Measurements from ENCODE around the gene OGG1. TPM values are rescaled to one million over a fixed set of nuclear protein-coding genes. Genes with fewer than 3 reads are reported as not detected.

Gene OGG1
- 10 to 100 TPM; 42.3 to 47.9 TPM for total RNA-seq

DNA sequence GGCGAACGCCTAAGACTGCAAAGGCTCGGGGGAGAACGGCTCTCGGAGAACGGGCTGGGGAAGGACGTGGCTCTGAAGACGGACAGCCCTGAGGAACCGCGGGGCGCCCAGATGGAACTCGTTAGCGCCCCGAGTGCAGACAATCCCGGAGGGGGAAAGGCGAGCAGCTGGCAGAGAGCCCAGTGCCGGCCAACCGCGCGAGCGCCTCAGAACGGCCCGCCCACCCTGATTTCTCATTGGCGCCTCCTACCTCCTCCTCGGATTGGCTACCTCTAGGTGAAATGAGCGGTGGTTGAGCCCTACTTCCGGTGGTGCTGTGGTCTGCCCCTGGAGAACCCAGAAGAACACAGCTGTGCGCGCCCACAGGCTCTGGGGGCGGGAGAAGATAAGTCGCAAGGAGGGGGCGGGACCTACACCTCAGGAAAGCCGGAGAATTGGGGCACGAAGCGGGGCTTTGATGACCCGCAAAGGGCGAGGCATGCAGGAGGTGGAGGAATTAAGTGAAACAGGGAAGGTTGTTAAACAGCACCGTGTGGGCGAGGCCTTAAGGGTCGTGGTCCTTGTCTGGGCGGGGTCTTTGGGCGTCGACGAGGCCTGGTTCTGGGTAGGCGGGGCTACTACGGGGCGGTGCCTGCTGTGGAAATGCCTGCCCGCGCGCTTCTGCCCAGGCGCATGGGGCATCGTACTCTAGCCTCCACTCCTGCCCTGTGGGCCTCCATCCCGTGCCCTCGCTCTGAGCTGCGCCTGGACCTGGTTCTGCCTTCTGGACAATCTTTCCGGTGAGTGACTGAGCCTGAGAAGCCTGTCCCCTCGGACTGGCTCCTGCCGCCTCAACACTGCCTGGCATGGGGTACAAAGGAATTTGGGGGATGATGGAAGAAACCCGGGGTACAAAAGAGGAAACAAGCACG is at the start of gene OGG1:
OGG1 (plus strand) TSS at position 308 of the 911 bp plus-strand sequence; CDS start at position 643, 335 bp downstream.
- Mint-ChIP-seq H3K36me3 (ENCODE audit: low read depth) (peaks cover 59% of the 10 kb centered on the region), H3K27ac (peak within 1 kb of the TSS; percentile 96), H3K9me3 (no peaks in the 10 kb centered on the region), H3K4me3 (peak within 1 kb of the TSS; percentile 94), H3K27me3 (no peaks in the 10 kb centered on the region), H3K4me1 (peaks cover 44% of the 10 kb centered on the region)
- peak; percentile 98 for DNase-seq
- CTCF ChIA-PET = interaction anchor here (0.8 to 11.1 kb wide), 3 partner anchors 13 to 43 kb away, joined by 3 to 93 read pairs (median 4); partner anchors contain the start of genes ARPC4, BRPF1 and TADA3
- POLR2A ChIA-PET = interaction anchor here (0.9 kb wide), 1 partner anchor 59 kb away, joined by 3 read pairs; no protein-coding TSS in a partner anchor

GRCh38 chr3:9700536-9700935 is 49.2 kb upstream of the OGG1 start:
- CTCF ChIA-PET = interaction anchor here (1.1 to 3.1 kb wide), 2 partner anchors 8 to 15 kb away, joined by 3 to 8 read pairs; no protein-coding TSS in a partner anchor
- DNase-seq = no peak
- no peak overlapping the region for H3K4me3 Mint-ChIP-seq
- peaks cover 9% of the 10 kb centered on the region for H3K4me1 Mint-ChIP-seq
- no peaks in the 10 kb centered on the region for H3K9me3 Mint-ChIP-seq
- peaks cover 24% of the 10 kb centered on the region for H3K27me3 Mint-ChIP-seq
- peaks cover 30% of the 10 kb centered on the region for H3K36me3 Mint-ChIP-seq (ENCODE audit: low read depth)
- POLR2A ChIA-PET = no interaction called here
- H3K27ac Mint-ChIP-seq = no peak overlapping the region

- Mint-ChIP-seq H3K27me3 (peaks cover 29% of the 10 kb centered on the region), H3K36me3 (ENCODE audit: low read depth) (peaks cover 30% of the 10 kb centered on the region), H3K9me3 (no peaks in the 10 kb centered on the region), H3K4me3 (no peak overlapping the region), H3K27ac (no peak overlapping the region), H3K4me1 (peaks cover 9% of the 10 kb centered on the region)
- no peak for DNase-seq
- CTCF ChIA-PET = interaction anchor here (0.6 to 3.1 kb wide), 2 partner anchors 9 to 143 kb away, joined by 5 to 8 read pairs; no protein-coding TSS in a partner anchor
- POLR2A ChIA-PET = no interaction called here
Observed at GRCh38 chr3:9701006-9701405, 48.7 kb upstream of the OGG1 start.

- CTCF ChIA-PET = interaction anchor here (1.2 to 3.1 kb wide), 2 partner anchors 10 to 25 kb away, joined by 4 to 8 read pairs; no protein-coding TSS in a partner anchor
- DNase-seq = no peak
- POLR2A ChIA-PET = no interaction called here
- Mint-ChIP-seq H3K27ac (no peak overlapping the region), H3K4me3 (no peak overlapping the region), H3K36me3 (ENCODE audit: low read depth) (peaks cover 30% of the 10 kb centered on the region), H3K27me3 (peaks cover 36% of the 10 kb centered on the region), H3K9me3 (no peaks in the 10 kb centered on the region), H3K4me1 (peaks cover 9% of the 10 kb centered on the region)
Observed at GRCh38 chr3:9701711-9702110, 48.0 kb upstream of the OGG1 start.

DNA sequence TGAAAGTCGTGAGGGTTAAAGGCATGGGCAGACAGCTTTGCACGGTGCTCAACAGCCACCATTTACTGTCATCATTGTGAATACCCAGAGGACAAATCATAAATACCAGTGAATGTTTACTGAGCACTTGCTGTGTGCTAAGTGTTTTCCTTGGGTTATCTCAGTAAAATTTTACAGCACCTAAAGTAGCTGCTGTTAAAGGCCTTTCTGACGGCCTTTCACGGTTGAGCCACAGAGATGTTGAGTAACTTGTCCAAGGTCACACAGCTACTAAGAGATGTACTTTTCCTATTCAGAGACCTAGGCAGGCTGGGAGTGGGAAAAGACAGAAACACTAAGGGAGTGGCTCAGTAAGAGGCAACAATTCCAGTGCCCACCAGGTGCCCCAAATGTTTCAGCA is 46.5 kb upstream of the OGG1 start:
- Mint-ChIP-seq H3K4me3 (no peak overlapping the region), H3K9me3 (no peaks in the 10 kb centered on the region), H3K36me3 (ENCODE audit: low read depth) (peaks cover 26% of the 10 kb centered on the region), H3K27me3 (peaks cover 40% of the 10 kb centered on the region), H3K27ac (peak overlapping the region; percentile 50), H3K4me1 (peaks cover 9% of the 10 kb centered on the region)
- ChIA-PET POLR2A (no interaction called here), CTCF (interaction anchor here (1.0 to 3.1 kb wide), 3 partner anchors 11 to 30 kb away, joined by 3 to 8 read pairs (median 4); no protein-coding TSS in a partner anchor)
- DNase-seq = no peak

DNA sequence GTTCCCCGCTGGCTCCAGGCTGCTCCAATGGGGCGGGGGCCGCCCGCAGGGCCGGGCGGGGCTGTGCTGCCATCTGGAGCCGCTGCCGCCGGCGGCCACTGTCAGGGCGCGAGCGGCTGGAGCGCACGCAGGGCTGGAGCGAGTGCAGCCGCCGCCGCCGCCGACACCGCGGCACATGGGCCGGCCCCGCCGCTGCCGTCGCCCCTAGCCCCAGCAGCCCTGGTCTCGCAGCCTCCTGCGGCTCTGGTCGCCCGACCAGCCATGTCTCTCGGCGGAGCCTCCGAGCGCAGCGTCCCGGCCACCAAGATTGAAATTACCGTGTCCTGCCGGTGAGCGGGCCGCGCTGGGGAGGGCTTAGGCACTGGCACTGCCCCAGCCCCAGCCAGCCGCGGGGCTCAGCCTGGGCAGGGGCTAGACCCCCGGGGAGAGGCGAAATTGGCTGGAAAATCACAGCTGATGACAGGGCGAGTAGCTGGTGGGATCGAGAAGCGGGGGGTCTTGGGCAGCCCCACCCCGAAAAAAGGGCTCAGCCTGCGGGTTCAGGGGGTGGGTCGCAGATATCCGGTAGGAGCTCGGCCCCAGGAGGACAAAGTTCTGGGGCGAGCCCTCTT is 45.9 kb upstream of the OGG1 start, which contains the start of gene CPNE9:
CPNE9 (plus strand) TSS at position 98 of the 611 bp plus-strand sequence; CDS start at position 262, 164 bp downstream.
- POLR2A ChIA-PET = no interaction called here
- DNase-seq = no peak
- H3K4me3 Mint-ChIP-seq = no peak within 1 kb of the TSS

DNA sequence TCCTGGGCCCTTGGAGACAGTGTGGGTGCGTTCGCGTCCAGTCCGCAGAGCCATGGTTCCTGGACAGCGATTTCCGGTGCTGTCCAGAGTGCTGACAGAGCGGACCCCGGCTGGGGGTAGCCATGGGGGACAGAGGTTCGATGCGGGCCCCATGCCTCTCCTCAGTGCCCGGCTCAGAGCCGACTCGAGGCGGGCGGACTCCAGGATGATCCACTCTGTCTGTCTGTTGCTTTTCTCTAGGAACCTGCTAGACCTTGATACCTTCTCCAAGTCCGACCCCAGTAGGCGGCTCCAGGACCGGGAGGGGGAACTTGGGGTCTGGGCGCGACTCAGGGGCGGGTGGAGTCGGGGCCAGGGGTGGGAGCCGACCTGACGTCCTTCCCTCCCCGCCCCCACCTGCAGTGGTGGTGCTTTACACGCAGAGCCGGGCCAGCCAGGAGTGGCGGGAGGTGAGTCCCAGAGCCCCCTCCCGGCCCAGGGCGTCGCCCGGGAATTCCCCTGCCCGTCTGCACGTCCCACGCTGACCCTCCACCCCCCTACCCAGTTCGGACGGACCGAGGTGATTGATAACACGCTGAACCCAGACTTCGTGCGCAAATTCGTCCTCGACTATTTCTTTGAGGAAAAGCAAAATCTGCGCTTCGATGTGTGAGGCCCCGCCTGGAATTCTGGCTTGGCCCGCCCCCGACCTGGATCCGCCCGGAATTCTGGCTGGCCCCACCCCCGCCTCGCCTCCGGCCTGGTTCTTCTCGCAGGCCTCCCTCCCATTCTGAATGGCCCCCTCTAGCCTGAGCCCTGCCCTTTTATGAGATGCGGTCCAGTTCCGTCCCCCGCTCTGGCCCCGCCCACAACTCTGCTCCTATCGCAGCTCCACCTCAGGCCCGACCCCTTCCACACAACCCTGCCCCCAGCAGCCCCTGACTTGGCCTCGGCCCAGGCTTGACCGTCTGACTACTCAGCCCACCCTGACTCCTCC is 45.1 kb upstream of the OGG1 start:
- ChIA-PET POLR2A (no interaction called here), CTCF (no interaction called here)
- no peaks in the 10 kb centered on the region for H3K9me3 Mint-ChIP-seq
- H3K4me3 Mint-ChIP-seq = no peak overlapping the region
- no peak overlapping the region for H3K27ac Mint-ChIP-seq
- H3K27me3 Mint-ChIP-seq = peaks cover 40% of the 10 kb centered on the region
- H3K36me3 Mint-ChIP-seq (ENCODE audit: low read depth) = peaks cover 24% of the 10 kb centered on the region
- DNase-seq = peak; percentile 15
- peaks cover 9% of the 10 kb centered on the region for H3K4me1 Mint-ChIP-seq

More for the DNA sequence above, 45.9 kb upstream of the OGG1 start, which contains the start of gene CPNE9:
- Mint-ChIP-seq H3K27me3 (peaks cover 40% of the 10 kb centered on the region), H3K9me3 (no peaks in the 10 kb centered on the region), H3K4me1 (peaks cover 9% of the 10 kb centered on the region), H3K27ac (peak within 1 kb of the TSS; percentile 50), H3K36me3 (ENCODE audit: low read depth) (peaks cover 26% of the 10 kb centered on the region)
- CTCF ChIA-PET = no interaction called here

DNA sequence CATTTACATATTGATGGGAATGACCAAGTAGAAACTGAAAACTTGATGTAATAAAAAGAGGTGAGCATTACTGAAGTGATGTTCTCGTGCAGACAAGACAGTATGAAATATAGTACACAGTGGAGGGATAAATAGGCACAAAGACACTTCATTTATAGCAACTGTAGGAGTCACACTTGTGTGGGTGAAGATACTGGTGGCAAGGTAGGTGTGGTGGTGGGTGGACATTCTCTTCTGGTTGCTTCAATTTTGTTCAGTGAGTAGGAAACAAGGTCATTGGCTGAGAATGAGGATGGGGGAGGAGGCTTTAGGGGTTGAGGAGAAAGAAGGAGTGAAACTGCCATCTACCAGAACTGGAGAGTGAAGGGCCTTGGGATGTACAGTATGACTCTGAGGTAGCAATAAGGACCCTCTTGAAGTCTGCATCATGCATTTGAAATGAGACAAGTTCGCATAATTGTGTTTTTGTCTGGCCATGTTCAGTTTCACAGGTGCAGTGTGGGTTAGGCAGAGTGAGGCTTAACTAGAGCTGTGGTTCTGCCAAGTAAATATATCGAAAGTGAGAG is 39.5 kb upstream of the OGG1 start:
- Mint-ChIP-seq H3K36me3 (ENCODE audit: low read depth) (no peaks in the 10 kb centered on the region), H3K4me3 (no peak overlapping the region), H3K4me1 (no peaks in the 10 kb centered on the region), H3K9me3 (no peaks in the 10 kb centered on the region), H3K27me3 (peaks cover 25% of the 10 kb centered on the region), H3K27ac (no peak overlapping the region)
- DNase-seq = no peak
- POLR2A ChIA-PET = no interaction called here
- CTCF ChIA-PET = no interaction called here

GRCh38 chr3:9712415-9712814 is 37.3 kb upstream of the OGG1 start:
- POLR2A ChIA-PET = no interaction called here
- CTCF ChIA-PET = interaction anchor here (1.9 kb wide), 1 partner anchor 15 kb away, joined by 8 read pairs; no protein-coding TSS in a partner anchor

GRCh38 chr3:9713142-9713541 is 36.6 kb upstream of the OGG1 start:
- peaks cover 11% of the 10 kb centered on the region for H3K27me3 Mint-ChIP-seq

More at GRCh38 chr3:9712415-9712814, 37.3 kb upstream of the OGG1 start:
- H3K36me3 Mint-ChIP-seq (ENCODE audit: low read depth) = no peaks in the 10 kb centered on the region
- DNase-seq = no peak
- no peak overlapping the region for H3K27ac Mint-ChIP-seq
- no peaks in the 10 kb centered on the region for H3K9me3 Mint-ChIP-seq
- no peaks in the 10 kb centered on the region for H3K4me1 Mint-ChIP-seq
- no peak overlapping the region for H3K4me3 Mint-ChIP-seq
- H3K27me3 Mint-ChIP-seq = peaks cover 12% of the 10 kb centered on the region

DNA sequence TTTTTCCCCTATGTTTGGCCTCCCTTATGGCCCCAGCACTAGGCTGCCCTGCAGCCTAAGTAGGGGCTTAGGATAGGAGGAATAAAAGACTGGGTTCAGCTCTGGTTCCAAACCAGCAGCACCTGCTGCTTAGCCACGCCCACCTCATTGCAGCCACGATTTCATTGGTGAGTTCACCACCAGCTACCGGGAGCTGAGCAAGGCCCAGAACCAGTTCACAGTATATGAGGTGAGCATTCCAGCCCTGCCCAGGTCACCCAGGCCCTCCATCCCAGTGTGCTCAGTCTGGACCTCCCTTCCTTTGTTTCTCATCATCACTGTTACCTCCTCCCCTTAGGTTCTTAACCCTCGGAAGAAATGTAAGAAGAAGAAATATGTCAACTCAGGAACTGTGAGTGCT is 34.6 kb upstream of the OGG1 start:
- H3K27ac Mint-ChIP-seq = no peak overlapping the region
- no peaks in the 10 kb centered on the region for H3K9me3 Mint-ChIP-seq
- POLR2A ChIA-PET = no interaction called here
- CTCF ChIA-PET = interaction anchor here (1.6 to 3.3 kb wide), 2 partner anchors 8 to 13 kb away, joined by 6 to 19 read pairs; no protein-coding TSS in a partner anchor
- H3K4me3 Mint-ChIP-seq = no peak overlapping the region
- H3K4me1 Mint-ChIP-seq = peaks cover 4% of the 10 kb centered on the region
- no peak for DNase-seq
- H3K27me3 Mint-ChIP-seq = peaks cover 12% of the 10 kb centered on the region
- H3K36me3 Mint-ChIP-seq (ENCODE audit: low read depth) = no peaks in the 10 kb centered on the region

More at GRCh38 chr3:9713142-9713541, 36.6 kb upstream of the OGG1 start:
- no peak overlapping the region for H3K4me3 Mint-ChIP-seq
- no peak for DNase-seq
- ChIA-PET POLR2A (no interaction called here), CTCF (interaction anchor here (1.9 to 3.3 kb wide), 2 partner anchors 14 to 15 kb away, joined by 8 to 19 read pairs; no protein-coding TSS in a partner anchor)
- no peaks in the 10 kb centered on the region for H3K9me3 Mint-ChIP-seq
- H3K27ac Mint-ChIP-seq = no peak overlapping the region
- H3K36me3 Mint-ChIP-seq (ENCODE audit: low read depth) = no peaks in the 10 kb centered on the region
- peaks cover 2% of the 10 kb centered on the region for H3K4me1 Mint-ChIP-seq

Data from activated CD4-positive, alpha-beta T cell treated with anti-CD3 and anti-CD28 coated beads, Interleukin-2, amount 10 ng/mL, durations not matched to agents 7 days and 5 days (primary cell).